Stimulated activated CD8-positive, alpha-beta memory T cell treated with anti-CD3 and anti-CD28 coated beads, Interleukin-12 subunit alpha, Interleukin-12 subunit beta, amount 100 ng/mL, for 24 hours (primary cell): Measurements from ENCODE around the gene PIGU.
"Not testable (repeated sequence)": the region's sequence is repeated elsewhere in the genome, so short reads cannot be mapped to it uniquely, and the experiment has no call there.

Experiments used
- DNase-seq: peaks from one replicate; pipeline ENCODE4 v3.0.0-alpha.2; 2020; ENCODE audit errors: extremely low read depth

The PIGU gene

GRCh38 chr20:34621383-34622367 lies 55.2 kb downstream of the PIGU start:
- DNase-seq, result no peak

- no peak for DNase-seq
Measured at GRCh38 chr20:34621036-34621343, 55.9 kb downstream of the PIGU start.

GRCh38 chr20:34618676-34619075 lies 58.2 kb downstream of the PIGU start:
- DNase-seq, result no peak

GRCh38 chr20:34616913-34617312 lies 60.0 kb downstream of the PIGU start:
- not testable (repeated sequence) for DNase-seq

GRCh38 chr20:34615477-34615876 lies 61.4 kb downstream of the PIGU start:
- no peak for DNase-seq

- not testable (repeated sequence) for DNase-seq
Measured at GRCh38 chr20:34611976-34612375, 64.9 kb downstream of the PIGU start.

- no peak for DNase-seq
Measured at GRCh38 chr20:34607066-34607465, 69.8 kb downstream of the PIGU start.

GRCh38 chr20:34604980-34605788 lies 71.7 kb downstream of the PIGU start:
- no peak for DNase-seq

GRCh38 chr20:34600892-34601653 lies 75.8 kb downstream of the PIGU start:
- DNase-seq, result no peak

- DNase-seq, result no peak
Measured at GRCh38 chr20:34595377-34596184, 81.3 kb downstream of the PIGU start.

- no peak for DNase-seq
Measured at GRCh38 chr20:34586488-34587163, 90.3 kb downstream of the PIGU start.

- no peak for DNase-seq
Measured at GRCh38 chr20:34585019-34585418, 91.9 kb downstream of the PIGU start.

- no peak for DNase-seq
Measured at GRCh38 chr20:34583544-34583943, 93.3 kb downstream of the PIGU start.

- no peak for DNase-seq
Measured at GRCh38 chr20:34582911-34583310, 94.0 kb downstream of the PIGU start.

GRCh38 chr20:34582221-34582620 lies 94.7 kb downstream of the PIGU start:
- DNase-seq, result no peak

GRCh38 chr20:34581341-34582184 lies 95.3 kb downstream of the PIGU start:
- no peak for DNase-seq

GRCh38 chr20:34579979-34580940 lies 96.6 kb downstream of the PIGU start:
- no peak for DNase-seq

- no peak for DNase-seq
Measured at GRCh38 chr20:34579191-34579978, 97.5 kb downstream of the PIGU start.
